ENCODE results near the gene FBXO2.

DNA sequence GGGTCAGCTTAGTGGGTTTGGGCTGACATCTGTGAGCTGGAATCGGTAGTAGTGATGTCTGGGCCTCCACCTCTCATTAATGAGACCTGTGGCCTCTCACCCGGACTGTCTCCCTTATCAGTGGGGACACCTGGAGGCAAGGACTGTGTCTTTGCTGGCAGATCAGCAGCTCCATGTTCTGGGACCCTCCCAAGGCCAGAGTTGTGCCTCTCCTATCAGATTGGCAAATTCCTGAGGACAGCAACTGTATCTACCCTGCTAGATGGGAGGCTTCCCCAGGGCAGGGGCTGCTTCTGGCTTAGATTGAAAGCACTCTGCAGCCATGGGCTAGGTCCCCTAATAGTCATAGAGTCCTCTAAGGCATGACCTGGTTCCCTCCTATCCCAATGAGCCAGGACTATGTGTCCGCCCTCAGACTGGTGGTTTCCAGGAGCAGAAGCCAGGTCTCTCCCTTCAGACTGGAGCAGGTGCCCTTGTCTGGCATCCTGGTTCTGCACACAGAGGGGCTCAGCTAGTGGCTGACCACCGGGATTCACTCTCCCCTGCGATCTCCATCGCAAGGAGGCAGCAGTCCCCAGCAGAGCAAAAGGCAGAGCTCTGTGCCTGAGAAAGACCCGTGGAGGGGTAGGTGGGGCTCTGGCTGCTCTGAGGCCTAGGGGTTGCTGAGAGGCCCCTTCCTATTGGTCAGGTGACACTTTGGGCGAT is 43.1 kb upstream of the FBXO2 start:
- TF ChIP-seq POLR2A (IDR thresholded peaks at IDR 0.05; ENCODE audit: low read length) (no peak), GATA1 (IDR thresholded peaks at IDR 0.05; ENCODE audit: low read depth, low read length) (no peak)

Data from erythroblast (primary cell).